Measurements from ENCODE around the gene UNC45A.

DNA sequence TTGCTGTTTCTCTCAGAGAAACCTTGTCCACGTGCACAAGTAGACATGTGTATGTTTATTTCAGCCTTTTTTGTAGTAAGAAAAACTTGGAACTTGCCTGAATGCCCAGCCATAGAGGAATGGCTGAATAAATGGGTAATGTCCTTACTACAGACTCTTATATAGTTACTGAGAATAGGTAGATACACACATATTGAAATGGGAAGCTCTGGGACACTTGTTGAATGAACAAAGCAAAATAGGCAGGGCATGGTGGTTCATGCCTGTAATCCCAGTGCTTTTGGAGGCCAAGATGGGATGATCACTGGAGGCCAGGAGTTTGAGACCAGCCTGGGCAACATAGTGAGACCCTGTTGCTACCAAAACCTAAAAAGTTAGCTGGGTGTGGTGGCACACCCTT lies 1.7 kb downstream of the UNC45A start:
- TF ChIP-seq CTCF (IDR thresholded peaks at IDR 0.05; ENCODE audit: insufficient read depth, low read depth, low read length): no peak
- TF ChIP-seq EZH2 (IDR thresholded peaks at IDR 0.05; ENCODE audit: insufficient read depth, low read length): no peak

Measured in astrocyte (in vitro differentiated cells and primary cell).